GM12872 (cell line): ENCODE data around the gene NTM.

ENCODE experiments used
- CTCF ChIP-seq: IDR thresholded peaks from 3 replicates; pipeline ENCODE4 v1.5.1; 2011; ENCODE audit warnings: low read depth, mild to moderate bottlenecking, low read length, moderate library complexity; ENCODE audit not compliant: insufficient read depth

Gene NTM

GRCh38 chr11:131980199-131980598 lies 609.8 kb downstream of the NTM start:
- no peak for TF ChIP-seq CTCF

- no peak for TF ChIP-seq CTCF
Observed at GRCh38 chr11:131980888-131981668, 610.7 kb downstream of the NTM start.

GRCh38 chr11:131982154-131982553 lies 611.7 kb downstream of the NTM start:
- TF ChIP-seq CTCF: no peak

- TF ChIP-seq CTCF: no peak
Observed at GRCh38 chr11:131985846-131986301, 615.5 kb downstream of the NTM start.

- TF ChIP-seq CTCF: no peak
Observed at GRCh38 chr11:131987703-131988102, 617.3 kb downstream of the NTM start.

GRCh38 chr11:131991606-131992005 lies 621.2 kb downstream of the NTM start:
- no peak for TF ChIP-seq CTCF

- TF ChIP-seq CTCF: no peak
Observed at GRCh38 chr11:131993246-131993645, 622.8 kb downstream of the NTM start.

- TF ChIP-seq CTCF: no peak
Observed at GRCh38 chr11:131998020-131998419, 627.6 kb downstream of the NTM start.
